Tibial artery (tissue), 4 donors: ENCODE data around the gene CYTIP.

Source experiments
- DNase-seq, 2 donors: peaks; one replicate each; pipeline ENCODE4 v3.0.0-alpha.2; 2019
- H3K27ac ChIP-seq, 2 donors: fragments of 200-600 bp; sonication (generic) in 1 of 2; 1 replicate in 1 of 2; 2 replicates in 1 of 2; pipeline ENCODE4 v1.5.1; 2018 to 2019; ENCODE audit warnings: mild to moderate bottlenecking in 1 of 2
- H3K27me3 ChIP-seq, 2 donors: fragments of 200-600 bp; sonication (generic) in 1 of 2; one replicate each; pipeline versions ENCODE4 v1.5.1 to v1.6.0; 2016 to 2019
- H3K36me3 ChIP-seq, 3 donors: fragments of 200-600 bp; sonication (generic) in 2 of 3; one replicate each; pipeline ENCODE4 v1.5.1; 2016 to 2019; ENCODE audit warnings: mild to moderate bottlenecking in 2 of 3
- H3K4me1 ChIP-seq, 4 donors: fragments of 200-600 bp; sonication (generic) in 2 of 4; 1 replicate in 3 of 4; 2 replicates in 1 of 4; pipeline ENCODE4 v1.5.1; 2016 to 2019
- H3K4me3 ChIP-seq, 2 donors: fragments of 200-600 bp; sonication (generic) in 1 of 2; 1 replicate in 1 of 2; 2 replicates in 1 of 2; pipeline ENCODE4 v1.5.1; 2018 to 2019; ENCODE audit warnings: mild to moderate bottlenecking in 2 of 2
- H3K9me3 ChIP-seq, 3 donors: fragments of 200-600 bp; sonication (generic) in 1 of 3; one replicate each; pipeline ENCODE4 v1.5.1; 2016 to 2019
- CTCF ChIP-seq, 2 experiments: fragments of 200-600 bp in 1 of 2; fragments of 450-650 bp in 1 of 2; IDR thresholded peaks; one replicate each; pipeline ENCODE4 v1.5.1; 2017 to 2019; ENCODE audit warnings: antibody characterized with exemption in 2 of 2, mild to moderate bottlenecking in 1 of 2, moderate library complexity in 1 of 2
- intact Hi-C: fragments of 100-400 bp; cut with DNase I; formaldehyde crosslinking; loops from one replicate; pipeline ENCODE4 v1.15.0; 2023; ENCODE audit warnings: low total_unique reads

CYTIP gene

GRCh38 chr2:157443090-157443489, 799 bp downstream of the CYTIP start:
- no peaks in the 10 kb centered on the region for H3K36me3 ChIP-seq
- H3K4me1 ChIP-seq: peaks cover 0 to 8% (median 0%) of the 10 kb centered on the region in 4 donors
- no peak overlapping the region for H3K27ac ChIP-seq
- H3K27me3 ChIP-seq: no peaks in the 10 kb centered on the region
- intact Hi-C loops: no loop called here
- no peak for DNase-seq
- peak overlapping the region; percentile 18 to 22 for H3K4me3 ChIP-seq
- TF ChIP-seq CTCF (IDR thresholded peaks at IDR 0.05): no peak
- H3K9me3 ChIP-seq: no peaks in the 10 kb centered on the region

- Histone ChIP-seq H3K4me1 (peaks cover 0 to 8% (median 0%) of the 10 kb centered on the region in 4 donors), H3K27ac (no peak overlapping the region), H3K27me3 (no peaks in the 10 kb centered on the region), H3K4me3 (no peak overlapping the region), H3K36me3 (no peaks in the 10 kb centered on the region), H3K9me3 (no peaks in the 10 kb centered on the region)
- DNase-seq: no peak
- intact Hi-C loops: no loop called here
- no peak for TF ChIP-seq CTCF (IDR thresholded peaks at IDR 0.05)
These were observed 1.3 kb downstream of the CYTIP start for GRCh38 chr2:157442636-157443035.

- Histone ChIP-seq H3K27me3 (no peaks in the 10 kb centered on the region), H3K36me3 (no peaks in the 10 kb centered on the region), H3K4me3 (peak overlapping the region in 1 of 2 donors; percentile 5), H3K4me1 (peaks cover 0 to 8% (median 0%) of the 10 kb centered on the region in 4 donors), H3K27ac (no peak overlapping the region), H3K9me3 (no peaks in the 10 kb centered on the region)
- intact Hi-C loops: no loop called here
- TF ChIP-seq CTCF (IDR thresholded peaks at IDR 0.05): no peak
- DNase-seq: no peak
These were observed 1.7 kb downstream of the CYTIP start for GRCh38 chr2:157442191-157442590.

GRCh38 chr2:157441072-157441454, 2.8 kb downstream of the CYTIP start:
- no peak for DNase-seq
- Histone ChIP-seq H3K27me3 (no peaks in the 10 kb centered on the region), H3K4me1 (peaks cover 0 to 9% (median 0%) of the 10 kb centered on the region in 4 donors), H3K27ac (no peak overlapping the region), H3K9me3 (no peaks in the 10 kb centered on the region), H3K36me3 (no peaks in the 10 kb centered on the region), H3K4me3 (no peak overlapping the region)
- no peak for TF ChIP-seq CTCF (IDR thresholded peaks at IDR 0.05)
- intact Hi-C loops: no loop called here

- H3K9me3 ChIP-seq: no peaks in the 10 kb centered on the region
- no peak for DNase-seq
These were observed 3.4 kb downstream of the CYTIP start for GRCh38 chr2:157440404-157441071.

More at GRCh38 chr2:157440404-157441071, 3.4 kb downstream of the CYTIP start:
- H3K27ac ChIP-seq: no peak overlapping the region
- H3K4me1 ChIP-seq: peaks cover 0 to 14% (median 0%) of the 10 kb centered on the region in 4 donors
- no peak overlapping the region for H3K4me3 ChIP-seq
- H3K27me3 ChIP-seq: no peaks in the 10 kb centered on the region
- H3K36me3 ChIP-seq: no peaks in the 10 kb centered on the region
- intact Hi-C loops: no loop called here
- no peak for TF ChIP-seq CTCF (IDR thresholded peaks at IDR 0.05)
